GM21423 (cell line): ENCODE measurements around the gene VANGL2.

ENCODE experiments used
- ATAC-seq: cut with Tn5 transposase; IDR thresholded peaks from one replicate; pipeline ENCODE4 v1.9.1; 2021; ENCODE audit warnings: mild to moderate bottlenecking, moderate library complexity; ENCODE audit not compliant: unreplicated experiment

Gene VANGL2

GRCh38 chr1:160454371-160455152 lies 54.2 kb downstream of the VANGL2 start:
- ATAC-seq: no peak

- ATAC-seq: no peak
Observed at GRCh38 chr1:160455153-160455517, 54.8 kb downstream of the VANGL2 start.

GRCh38 chr1:160459056-160459455 lies 58.7 kb downstream of the VANGL2 start:
- ATAC-seq: no peak

GRCh38 chr1:160459687-160460086 lies 59.3 kb downstream of the VANGL2 start:
- no peak for ATAC-seq

GRCh38 chr1:160460214-160460642 lies 59.9 kb downstream of the VANGL2 start:
- ATAC-seq: no peak

GRCh38 chr1:160460683-160461287 lies 60.4 kb downstream of the VANGL2 start:
- no peak for ATAC-seq

GRCh38 chr1:160465123-160465522 lies 64.8 kb downstream of the VANGL2 start:
- ATAC-seq: no peak

- ATAC-seq: no peak
Observed at GRCh38 chr1:160466961-160467360, 66.6 kb downstream of the VANGL2 start.

- ATAC-seq: no peak
Observed at GRCh38 chr1:160467576-160467975, 67.2 kb downstream of the VANGL2 start.

GRCh38 chr1:160471253-160471652 lies 70.9 kb downstream of the VANGL2 start:
- ATAC-seq: no peak

- ATAC-seq: no peak
Observed at GRCh38 chr1:160472112-160472511, 71.7 kb downstream of the VANGL2 start.

GRCh38 chr1:160474392-160475242 lies 74.3 kb downstream of the VANGL2 start:
- no peak for ATAC-seq
